OCI-LY1 (cell line): ENCODE data around the gene RAB3C.

Experiments used
- H2AFZ ChIP-seq: fragments of 200-600 bp; sonication (generic), shearing (Covaris generic); 2 replicates; pipeline ENCODE4 v1.6.0; 2014; ENCODE audit warnings: antibody characterized with exemption, mild to moderate bottlenecking, low read length
- H3F3A ChIP-seq: fragments of 200-600 bp; sonication (generic), shearing (Covaris generic); 2 replicates; pipeline ENCODE4 v1.6.0; 2014; ENCODE audit warnings: mild to moderate bottlenecking, antibody characterized with exemption, low read length, moderate library complexity; ENCODE audit not compliant: insufficient read depth
- H3K27ac ChIP-seq: fragments of 200-600 bp; sonication (generic); 2 replicates; pipeline ENCODE4 v1.5.1; 2014; ENCODE audit warnings: low read length, mixed run types, mild to moderate bottlenecking, low read depth; ENCODE audit not compliant: poor library complexity, severe bottlenecking
- H3K27me3 ChIP-seq: fragments of 200-600 bp; sonication (generic); 2 replicates; pipeline ENCODE4 v1.6.0; 2014; ENCODE audit warnings: antibody characterized with exemption, mild to moderate bottlenecking, low read length, moderate library complexity; ENCODE audit not compliant: insufficient read depth
- H3K36me3 ChIP-seq: fragments of 200-600 bp; sonication (generic); 2 replicates; pipeline ENCODE4 v1.6.1; 2014; ENCODE audit warnings: mild to moderate bottlenecking, antibody characterized with exemption, low read length, moderate library complexity, mixed read lengths; ENCODE audit not compliant: insufficient read depth
- H3K4me1 ChIP-seq: fragments of 200-600 bp; sonication (generic); 2 replicates; pipeline ENCODE4 v1.5.1; 2014; ENCODE audit warnings: mild to moderate bottlenecking, low read length, moderate library complexity; ENCODE audit not compliant: insufficient read depth, severe bottlenecking
- H3K4me2 ChIP-seq: fragments of 200-600 bp; sonication (generic), shearing (Covaris generic); 2 replicates; pipeline ENCODE4 v1.6.1; 2014; ENCODE audit warnings: low read length
- H3K4me3 ChIP-seq: fragments of 200-600 bp; sonication (generic); 2 replicates; pipeline ENCODE4 v1.5.1; 2014; ENCODE audit warnings: low read length, low read depth, mild to moderate bottlenecking, mixed read lengths; ENCODE audit not compliant: poor library complexity, severe bottlenecking
- H3K79me2 ChIP-seq: fragments of 200-600 bp; shearing (Covaris generic); 2 replicates; pipeline ENCODE4 v1.6.1; 2016; ENCODE audit warnings: mixed run types, low read length, mixed read lengths; ENCODE audit not compliant: insufficient read depth
- H3K9ac ChIP-seq: fragments of 200-600 bp; sonication (generic), shearing (Covaris generic); 2 replicates; pipeline ENCODE4 v1.6.1; 2014; ENCODE audit warnings: mild to moderate bottlenecking, low read length, mixed read lengths
- H3K9me2 ChIP-seq: fragments of 200-600 bp; sonication (generic), shearing (Covaris generic); 2 replicates; pipeline ENCODE4 v1.6.1; 2014; ENCODE audit warnings: low read depth, mild to moderate bottlenecking, low read length, mixed read lengths
- H3K9me3 ChIP-seq: fragments of 200-600 bp; shearing (Covaris generic); 2 replicates; pipeline ENCODE4 v1.6.1; 2014; ENCODE audit warnings: low read length, mixed read lengths
- H4K20me1 ChIP-seq: fragments of 200-600 bp; sonication (generic), shearing (Covaris generic); 2 replicates; pipeline ENCODE4 v1.6.0; 2016; ENCODE audit warnings: mild to moderate bottlenecking, low read length; ENCODE audit not compliant: insufficient read depth
- EZH2 ChIP-seq: fragments of 200-600 bp; sonication (generic), shearing (Covaris generic); IDR thresholded peaks from 2 replicates; pipeline ENCODE4 v1.8.0; 2017; ENCODE audit warnings: borderline replicate concordance, mixed run types, mild to moderate bottlenecking, antibody characterized with exemption, low read length, moderate library complexity, mixed read lengths
- TF ChIP-seq, protein P1 (sequence below): fragments of 200-600 bp; sonication (generic), shearing (Covaris generic); IDR thresholded peaks from 2 replicates; pipeline ENCODE4 v1.5.1; 2017; ENCODE audit warnings: mild to moderate bottlenecking, antibody characterized with exemption, low read length, moderate library complexity, mixed read lengths

Gene RAB3C

DNA sequence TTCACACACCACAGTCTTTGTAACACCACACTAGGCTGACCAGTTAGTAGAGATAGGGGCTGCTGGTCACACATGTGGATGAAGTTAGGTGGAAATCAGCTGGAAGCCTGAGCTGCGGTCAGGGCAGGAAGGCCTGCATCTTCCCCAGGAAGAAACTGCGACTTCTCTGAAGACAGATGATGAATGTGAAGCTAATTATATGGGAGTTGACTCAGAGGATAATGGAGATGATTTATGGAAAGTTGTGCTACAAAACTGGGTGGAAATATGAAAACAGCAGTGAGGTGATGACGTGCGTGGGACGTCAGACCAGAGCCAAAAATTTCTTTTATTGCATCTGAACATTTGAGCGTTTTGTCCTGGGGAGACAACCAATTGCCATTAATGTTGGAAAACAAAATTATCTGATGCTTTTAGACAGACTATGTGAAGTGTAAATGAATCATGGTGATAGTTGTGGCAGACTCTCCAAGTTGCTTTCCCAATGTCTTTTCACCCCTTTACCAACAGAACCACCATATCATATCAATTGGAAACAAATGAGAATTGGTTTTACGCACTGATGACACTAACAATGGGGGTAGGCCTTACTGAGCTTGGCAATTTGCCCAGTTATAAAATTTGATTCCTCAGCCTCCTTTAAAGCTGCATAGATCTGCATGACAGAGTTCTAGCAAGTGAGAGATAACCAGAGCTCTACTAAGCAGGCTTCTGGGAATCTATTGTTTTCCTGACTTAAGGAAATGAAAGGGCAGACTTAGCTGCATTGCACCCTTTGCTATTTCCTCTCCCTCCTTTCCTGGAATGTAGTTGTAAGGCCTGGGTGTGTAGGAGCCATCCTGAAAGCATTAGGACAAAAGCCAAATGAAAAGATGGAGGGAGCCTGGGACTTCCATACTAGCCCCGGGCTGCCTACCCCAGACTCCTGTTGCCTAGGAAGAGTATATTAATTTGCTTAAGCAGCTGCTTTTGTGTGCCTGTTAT lies 84.0 kb downstream of the RAB3C start:
- H3K4me1 ChIP-seq: no peaks in the 10 kb centered on the region
- H3K36me3 ChIP-seq: no peaks in the 10 kb centered on the region
- H3F3A ChIP-seq: no peaks in the 10 kb centered on the region
- no peak overlapping the region for H3K4me3 ChIP-seq
- no peaks in the 10 kb centered on the region for H3K27me3 ChIP-seq
- H3K27ac ChIP-seq: no peak overlapping the region
- no peaks in the 10 kb centered on the region for H3K9me2 ChIP-seq
- H2AFZ ChIP-seq: no peak overlapping the region
- no peak overlapping the region for H3K4me2 ChIP-seq
- H4K20me1 ChIP-seq: no peaks in the 10 kb centered on the region
- TF ChIP-seq EZH2: no peak
- TF ChIP-seq, protein P1, sequence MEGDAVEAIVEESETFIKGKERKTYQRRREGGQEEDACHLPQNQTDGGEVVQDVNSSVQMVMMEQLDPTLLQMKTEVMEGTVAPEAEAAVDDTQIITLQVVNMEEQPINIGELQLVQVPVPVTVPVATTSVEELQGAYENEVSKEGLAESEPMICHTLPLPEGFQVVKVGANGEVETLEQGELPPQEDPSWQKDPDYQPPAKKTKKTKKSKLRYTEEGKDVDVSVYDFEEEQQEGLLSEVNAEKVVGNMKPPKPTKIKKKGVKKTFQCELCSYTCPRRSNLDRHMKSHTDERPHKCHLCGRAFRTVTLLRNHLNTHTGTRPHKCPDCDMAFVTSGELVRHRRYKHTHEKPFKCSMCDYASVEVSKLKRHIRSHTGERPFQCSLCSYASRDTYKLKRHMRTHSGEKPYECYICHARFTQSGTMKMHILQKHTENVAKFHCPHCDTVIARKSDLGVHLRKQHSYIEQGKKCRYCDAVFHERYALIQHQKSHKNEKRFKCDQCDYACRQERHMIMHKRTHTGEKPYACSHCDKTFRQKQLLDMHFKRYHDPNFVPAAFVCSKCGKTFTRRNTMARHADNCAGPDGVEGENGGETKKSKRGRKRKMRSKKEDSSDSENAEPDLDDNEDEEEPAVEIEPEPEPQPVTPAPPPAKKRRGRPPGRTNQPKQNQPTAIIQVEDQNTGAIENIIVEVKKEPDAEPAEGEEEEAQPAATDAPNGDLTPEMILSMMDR: no peak
- H3K9me3 ChIP-seq: no peaks in the 10 kb centered on the region
- no peaks in the 10 kb centered on the region for H3K79me2 ChIP-seq
- H3K9ac ChIP-seq: no peak overlapping the region

DNA sequence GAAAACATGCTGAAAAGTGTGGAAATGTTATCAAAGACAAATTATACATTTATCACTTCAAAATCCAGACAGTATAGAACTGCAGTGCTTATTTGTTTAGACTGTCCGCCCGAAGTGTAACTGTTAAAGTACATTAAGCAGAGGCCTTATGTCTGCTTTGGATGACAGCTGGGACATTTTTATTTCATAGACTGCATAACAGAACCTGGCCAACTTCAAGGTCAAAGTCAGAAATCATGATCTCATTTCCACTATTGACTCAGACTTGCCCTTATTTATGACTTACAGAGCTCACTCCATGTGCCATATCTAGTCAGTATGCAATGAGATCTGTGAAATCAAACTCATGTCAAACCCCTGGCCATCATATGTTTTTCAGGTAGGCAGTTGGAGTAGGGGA lies 87.7 kb downstream of the RAB3C start:
- Histone ChIP-seq H3F3A (no peaks in the 10 kb centered on the region), H3K4me3 (no peak overlapping the region), H3K27me3 (no peaks in the 10 kb centered on the region), H3K36me3 (no peaks in the 10 kb centered on the region), H3K27ac (no peak overlapping the region), H3K79me2 (no peaks in the 10 kb centered on the region), H3K4me2 (no peak overlapping the region), H3K9ac (no peak overlapping the region), H3K9me2 (no peaks in the 10 kb centered on the region), H3K9me3 (no peaks in the 10 kb centered on the region), H2AFZ (no peak overlapping the region), H4K20me1 (no peaks in the 10 kb centered on the region), H3K4me1 (no peaks in the 10 kb centered on the region)
- TF ChIP-seq, protein P1: no peak
- TF ChIP-seq EZH2: no peak

DNA sequence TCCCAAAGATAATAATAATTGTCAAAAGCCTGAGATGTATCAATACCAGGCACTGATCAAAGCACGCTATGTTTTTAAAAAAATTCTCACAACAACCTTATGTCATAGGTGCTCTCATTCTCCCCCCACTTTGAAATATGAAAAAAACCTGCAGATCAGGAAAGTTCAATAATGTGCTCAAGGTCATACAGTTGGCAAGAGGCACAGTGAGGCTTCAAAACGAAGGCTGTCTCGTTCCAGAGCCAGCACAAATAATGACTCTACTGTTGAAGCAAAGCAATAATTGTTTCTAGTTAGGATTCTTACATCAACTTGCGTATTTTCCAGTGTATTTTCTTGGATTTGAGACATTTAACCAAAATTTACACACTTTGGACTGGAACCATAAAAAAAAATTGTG lies 88.3 kb downstream of the RAB3C start:
- Histone ChIP-seq H3K9ac (no peak overlapping the region), H3K9me2 (no peaks in the 10 kb centered on the region), H3K79me2 (no peaks in the 10 kb centered on the region), H3K4me3 (no peak overlapping the region), H3K4me1 (no peaks in the 10 kb centered on the region), H3K36me3 (no peaks in the 10 kb centered on the region), H3F3A (no peaks in the 10 kb centered on the region), H2AFZ (no peak overlapping the region), H3K4me2 (no peak overlapping the region), H3K9me3 (no peaks in the 10 kb centered on the region), H3K27me3 (no peaks in the 10 kb centered on the region), H3K27ac (no peak overlapping the region), H4K20me1 (no peaks in the 10 kb centered on the region)
- TF ChIP-seq EZH2: no peak
- TF ChIP-seq, protein P1: no peak
